GM18505 (cell line): ENCODE results near the gene MORN4.
"Not testable (repeated sequence)": the region's sequence is repeated elsewhere in the genome, so short reads cannot be mapped to it uniquely, and the experiment has no call there.

ENCODE experiments used
- ATAC-seq: cut with Tn5 transposase; IDR thresholded peaks from one replicate; pipeline ENCODE4 v1.9.1; 2021; ENCODE audit not compliant: unreplicated experiment
- POLR2A ChIP-seq: IDR thresholded peaks from 4 replicates; pipeline ENCODE4 v1.6.1; 2011; ENCODE audit warnings: borderline replicate concordance; ENCODE audit not compliant: insufficient read depth, insufficient read length; ENCODE audit errors: extremely low read depth

Gene MORN4

DNA sequence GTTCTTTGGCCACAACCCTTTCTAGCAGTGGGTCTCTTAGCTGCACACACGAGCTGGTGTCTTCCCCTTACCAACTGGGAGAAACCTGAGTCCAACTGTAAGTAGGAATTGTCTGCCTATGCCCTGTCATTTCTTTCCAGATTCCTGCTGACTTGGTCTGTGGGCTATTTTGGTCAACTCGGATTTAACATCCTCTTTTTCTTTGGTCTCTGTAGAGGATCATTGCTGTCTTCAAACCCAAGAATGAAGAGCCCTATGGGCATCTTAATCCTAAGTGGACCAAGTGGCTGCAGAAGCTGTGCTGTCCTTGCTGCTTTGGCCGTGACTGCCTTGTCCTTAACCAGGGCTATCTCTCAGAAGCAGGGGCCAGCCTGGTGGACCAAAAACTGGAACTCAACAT is 17.4 kb upstream of the MORN4 start:
- TF ChIP-seq POLR2A, result no peak
- ATAC-seq, result no peak

DNA sequence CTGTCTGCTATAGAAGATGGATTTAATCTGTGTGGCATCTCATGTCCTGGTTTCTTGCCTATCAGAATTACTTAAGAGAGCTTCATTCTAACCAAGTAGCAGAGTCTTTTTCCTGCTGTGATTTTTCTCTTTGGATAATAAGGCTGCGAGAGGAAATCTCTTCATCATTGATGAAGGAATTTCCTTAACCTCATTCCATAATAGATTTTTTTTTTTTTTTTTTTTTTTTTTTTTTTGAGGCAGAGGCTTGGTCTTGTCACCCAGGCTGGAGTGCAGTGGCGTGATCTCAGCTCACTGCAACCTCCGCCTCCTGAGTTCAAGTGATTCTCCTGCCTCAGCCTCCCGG is 16.1 kb upstream of the MORN4 start:
- ATAC-seq, result not testable (repeated sequence)

GRCh38 chr10:97648562-97649404 is 15.5 kb upstream of the MORN4 start:
- ATAC-seq, result peak; percentile 81
- no peak for TF ChIP-seq POLR2A

- no peak for TF ChIP-seq POLR2A
- no peak for ATAC-seq
Observed at GRCh38 chr10:97647556-97647955, 14.3 kb upstream of the MORN4 start.

DNA sequence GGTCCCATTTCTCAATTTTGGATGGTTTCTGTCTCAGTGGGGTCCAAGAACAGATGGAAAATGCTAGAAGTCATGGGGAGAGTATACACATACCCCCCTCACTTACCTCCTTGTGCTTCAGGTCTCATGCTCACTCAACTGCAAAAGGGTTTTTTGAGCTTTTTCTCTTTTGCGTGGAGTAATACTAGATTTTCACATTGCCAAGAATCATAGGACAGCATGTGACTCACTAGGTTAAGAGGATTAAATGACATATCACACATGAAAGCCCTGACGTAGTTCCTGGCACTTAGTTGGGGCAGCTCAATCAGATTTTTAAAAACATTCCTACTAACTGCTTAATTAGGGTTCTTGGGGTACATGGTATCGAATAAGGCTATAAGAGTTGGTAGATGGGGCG is 11.6 kb upstream of the MORN4 start:
- no peak for ATAC-seq
- TF ChIP-seq POLR2A, result no peak

DNA sequence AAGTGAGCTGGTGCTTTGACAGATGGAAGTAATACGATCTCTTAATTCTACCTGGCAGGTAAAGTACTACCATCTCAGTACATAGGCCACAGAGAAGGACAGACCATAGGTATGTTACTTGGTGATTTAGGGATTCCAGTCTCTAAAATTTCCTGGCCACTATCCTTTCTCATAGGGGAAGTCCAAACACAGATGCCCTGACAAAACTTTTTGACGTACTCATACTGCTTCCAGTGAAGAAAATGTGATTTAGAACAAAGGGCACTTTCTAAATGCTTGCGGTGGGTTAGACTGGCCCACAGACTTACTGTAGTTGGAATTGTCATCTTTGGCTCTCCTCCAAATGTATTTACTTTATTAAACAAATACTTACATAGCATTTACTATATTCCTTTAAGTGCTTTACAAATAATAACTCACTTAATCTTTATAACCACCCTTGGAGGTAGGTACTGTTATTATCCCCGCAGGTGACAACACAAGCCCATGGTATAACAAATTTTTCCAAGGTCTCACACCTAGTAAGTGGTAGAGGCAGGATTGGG is 10.2 kb upstream of the MORN4 start:
- ATAC-seq, result no peak
- TF ChIP-seq POLR2A, result no peak

DNA sequence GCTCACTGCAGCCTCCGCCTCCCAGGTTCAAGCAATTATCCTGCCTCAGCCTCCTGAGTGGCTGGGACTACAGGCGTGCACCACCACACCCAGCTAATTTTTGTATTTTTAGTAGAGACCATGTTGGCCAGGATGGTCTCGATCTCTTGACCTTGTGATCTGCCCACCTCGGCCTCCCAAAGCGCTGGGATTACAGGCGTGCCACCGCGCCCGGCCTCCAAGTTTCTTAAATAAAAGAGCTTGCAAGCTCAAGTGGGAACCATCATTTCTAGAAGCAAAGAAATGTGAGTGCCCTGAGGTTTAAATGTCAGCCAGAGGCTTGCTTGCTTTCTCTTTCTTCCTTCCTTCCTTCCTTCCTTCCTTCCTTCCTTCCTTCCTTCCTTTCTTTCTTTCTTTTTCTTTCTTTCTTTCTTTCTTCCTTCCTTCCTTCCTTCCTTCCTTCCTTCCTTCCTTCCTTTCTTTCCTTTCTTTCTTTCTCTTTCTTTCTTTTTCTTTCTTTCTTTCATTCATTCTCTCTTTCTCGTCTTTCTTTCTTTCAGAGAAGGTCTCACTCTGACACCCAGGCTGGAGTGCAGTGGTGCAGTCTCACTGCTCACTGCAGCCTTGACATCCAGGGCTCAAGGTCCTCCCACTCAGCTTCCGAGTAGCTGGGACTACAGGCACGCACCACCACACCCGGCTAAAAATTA is 9.3 kb upstream of the MORN4 start:
- not testable (repeated sequence) for ATAC-seq

DNA sequence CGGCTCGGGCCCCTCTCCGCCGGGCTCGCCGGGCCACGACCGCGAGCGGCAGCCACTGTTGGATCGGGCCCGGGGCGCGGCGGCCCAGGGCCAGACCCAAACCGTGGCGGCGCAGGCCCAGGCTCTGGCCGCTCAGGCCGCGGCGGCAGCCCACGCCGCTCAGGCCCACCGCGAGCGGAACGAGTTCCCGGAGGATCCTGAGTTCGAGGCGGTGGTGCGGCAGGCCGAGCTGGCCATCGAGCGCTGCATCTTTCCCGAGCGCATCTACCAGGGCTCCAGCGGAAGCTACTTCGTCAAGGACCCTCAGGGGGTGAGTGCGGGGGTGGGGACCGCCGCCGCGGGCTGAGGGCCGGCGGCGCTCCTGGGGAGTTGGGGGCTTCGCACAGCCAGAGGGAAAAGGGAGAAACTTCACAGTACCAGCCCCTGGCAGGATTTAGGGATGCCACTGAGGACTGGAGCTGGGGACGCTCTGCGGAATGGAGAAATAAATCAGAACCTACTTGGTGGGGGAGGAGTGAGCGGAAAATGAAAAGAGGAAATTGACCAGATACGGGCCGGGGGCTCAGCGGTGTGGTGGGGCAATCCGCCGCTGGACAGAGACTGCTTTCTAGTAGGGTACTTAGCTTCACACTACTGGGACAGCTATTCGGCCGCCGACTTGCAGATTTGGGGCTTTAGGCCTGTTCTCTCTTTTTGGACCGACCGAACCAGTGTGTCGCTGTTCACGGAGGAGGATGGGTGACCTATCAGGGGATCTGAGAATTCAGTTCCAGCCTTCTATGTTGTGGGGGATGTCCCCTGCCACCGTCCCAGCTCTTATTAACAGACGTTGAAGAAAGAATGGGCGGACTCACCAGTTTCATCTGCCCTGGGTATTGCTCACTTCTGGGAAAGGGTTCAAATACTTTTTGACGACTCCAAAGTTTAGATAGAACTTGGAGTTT is 7.8 kb upstream of the MORN4 start:
- TF ChIP-seq POLR2A, result no peak
- peak; percentile 33 for ATAC-seq

GRCh38 chr10:97640174-97640867 is 7.0 kb upstream of the MORN4 start, which contains the start of gene PI4K2A:
Gene PI4K2A (plus strand): TSS chr10:97640671. CDS start chr10:97640743, 72 bp downstream.
- peak; percentile 96 for ATAC-seq
- peak; percentile 76 for TF ChIP-seq POLR2A

DNA sequence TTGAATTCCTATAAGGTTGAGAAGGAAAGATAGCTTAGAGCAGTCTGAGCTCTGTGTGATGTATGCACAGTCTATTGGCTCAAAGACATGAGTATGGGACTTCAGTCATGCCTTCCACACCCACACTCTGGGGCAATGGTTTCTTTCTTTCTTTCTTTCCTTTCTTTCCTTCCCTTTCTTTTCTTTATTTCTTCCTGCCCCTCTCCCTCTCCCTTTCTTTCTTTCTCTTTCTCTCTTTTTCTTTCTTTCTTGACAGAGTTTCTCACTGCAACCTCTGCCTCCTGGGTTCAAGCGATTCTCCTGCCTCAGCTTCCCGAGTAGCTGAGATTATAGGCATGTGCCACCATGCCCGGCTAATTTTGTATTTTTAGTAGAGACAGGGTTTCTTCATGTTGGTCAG is 5.8 kb upstream of the MORN4 start:
- not testable (repeated sequence) for ATAC-seq

DNA sequence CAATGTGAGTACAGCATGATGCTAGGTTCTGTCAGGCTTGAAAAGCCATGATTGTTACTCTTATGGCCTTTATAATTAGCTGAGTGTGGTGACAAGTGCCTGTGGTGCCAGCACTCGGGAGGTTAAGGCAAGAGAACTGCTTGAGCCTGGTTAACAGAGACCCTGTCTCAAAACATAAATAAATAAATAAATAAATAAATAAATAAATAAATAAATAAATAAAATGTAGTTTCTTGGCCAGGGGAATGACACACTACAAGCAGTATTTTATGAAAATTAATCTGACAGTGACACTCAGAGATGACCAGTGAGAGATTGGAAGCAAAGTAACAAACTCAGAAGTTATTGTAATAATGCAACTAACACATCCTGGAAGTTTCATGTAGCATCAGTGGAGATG is 2.3 kb upstream of the MORN4 start:
- no peak for ATAC-seq
- no peak for TF ChIP-seq POLR2A

- no peak for TF ChIP-seq POLR2A
- no peak for ATAC-seq
Observed at GRCh38 chr10:97633921-97634320, 621 bp upstream of the MORN4 start.

DNA sequence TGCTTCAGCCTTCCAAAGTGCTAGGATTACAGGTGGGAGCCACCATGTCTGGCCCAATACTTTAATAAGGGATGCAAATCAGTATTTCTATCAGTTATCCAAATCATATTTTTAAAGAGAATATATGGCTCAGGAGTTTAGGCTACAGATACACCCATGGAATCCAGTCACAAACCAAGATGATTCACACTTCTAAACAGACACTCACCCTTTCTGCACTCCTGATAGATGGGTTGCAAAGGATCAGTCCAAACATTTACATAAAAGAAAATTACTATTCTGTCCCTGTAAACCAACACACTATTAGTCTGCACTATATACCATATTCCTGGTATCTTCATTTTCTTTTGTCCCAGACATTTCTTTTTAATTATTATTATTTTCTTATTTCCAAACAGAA is 2.2 kb downstream of the MORN4 start:
- no peak for TF ChIP-seq POLR2A
- ATAC-seq, result no peak
